SW480 (cell line): ENCODE results near the gene PARP11.
A peak's percentile ranks its signal among the peaks of the same experiment; 100 is the strongest.

Experiments
- DNase-seq: peaks from one replicate; pipeline ENCODE4 v3.0.0-alpha.2; 2016; ENCODE audit warnings: low spot score

PARP11 gene, protein sequence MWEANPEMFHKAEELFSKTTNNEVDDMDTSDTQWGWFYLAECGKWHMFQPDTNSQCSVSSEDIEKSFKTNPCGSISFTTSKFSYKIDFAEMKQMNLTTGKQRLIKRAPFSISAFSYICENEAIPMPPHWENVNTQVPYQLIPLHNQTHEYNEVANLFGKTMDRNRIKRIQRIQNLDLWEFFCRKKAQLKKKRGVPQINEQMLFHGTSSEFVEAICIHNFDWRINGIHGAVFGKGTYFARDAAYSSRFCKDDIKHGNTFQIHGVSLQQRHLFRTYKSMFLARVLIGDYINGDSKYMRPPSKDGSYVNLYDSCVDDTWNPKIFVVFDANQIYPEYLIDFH

DNA sequence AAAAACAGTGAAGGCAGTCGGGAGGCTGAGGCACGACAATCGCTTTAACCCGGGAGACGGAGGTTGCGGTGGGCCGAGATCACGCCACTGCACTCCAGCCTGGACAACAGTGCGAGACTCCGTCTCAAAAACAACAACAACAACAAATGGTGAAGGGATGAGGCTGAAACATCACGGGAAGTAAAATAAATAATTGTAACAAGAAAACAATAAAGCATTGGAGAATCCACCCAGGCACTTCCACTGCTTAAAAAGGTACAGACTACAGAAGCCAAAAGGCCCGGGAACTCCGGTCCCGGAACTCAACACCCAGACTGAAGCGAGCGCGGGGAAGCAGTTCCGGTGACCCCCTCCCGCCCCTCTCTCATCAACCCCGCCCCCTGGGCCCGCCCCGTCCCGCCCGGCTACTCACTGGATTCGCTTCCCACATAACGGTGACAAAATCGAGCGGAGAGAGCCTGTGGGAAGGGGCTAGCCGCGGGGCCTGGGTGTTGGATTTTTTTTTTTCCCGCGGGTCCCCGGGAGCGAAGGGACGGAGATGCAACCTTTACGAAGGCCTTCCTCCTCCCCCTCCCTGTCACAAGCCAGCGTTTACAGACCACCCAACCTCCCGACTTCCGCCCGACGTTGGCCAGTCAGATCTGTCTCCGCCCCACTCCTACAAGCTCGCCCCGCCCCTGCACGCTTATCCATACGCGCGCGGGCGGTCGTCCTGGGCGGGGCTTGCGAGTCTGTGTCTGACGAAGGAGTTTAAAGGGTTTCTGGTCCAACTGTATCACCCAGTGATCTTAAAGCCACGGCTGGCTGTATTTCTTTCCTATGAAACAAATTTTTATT, at the start of gene PARP11:
Gene PARP11 (minus strand): TSS at position 600 of the 837 bp plus-strand sequence. CDS start 170 bp downstream, at position 430.
- DNase-seq = peak; percentile 99

DNA sequence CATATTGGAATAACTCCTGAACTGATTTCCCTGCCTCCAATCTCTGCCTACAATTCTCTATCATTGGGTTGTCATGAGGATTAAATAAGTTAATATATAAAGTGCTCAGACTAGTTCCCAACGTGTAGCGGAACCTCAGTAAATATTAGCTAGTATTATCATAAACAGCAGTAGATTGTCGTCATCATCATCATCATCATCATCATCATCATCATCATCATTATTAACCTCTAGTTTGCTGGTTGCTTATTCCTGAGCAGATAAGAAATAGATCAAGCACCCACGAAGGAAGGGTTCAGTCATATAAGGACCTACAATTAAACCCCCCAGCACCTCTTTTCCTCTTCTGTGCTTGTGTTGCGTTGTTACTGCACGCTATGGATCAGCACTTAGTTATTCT, 48.8 kb upstream of the PARP11 start:
- no peak for DNase-seq

DNA sequence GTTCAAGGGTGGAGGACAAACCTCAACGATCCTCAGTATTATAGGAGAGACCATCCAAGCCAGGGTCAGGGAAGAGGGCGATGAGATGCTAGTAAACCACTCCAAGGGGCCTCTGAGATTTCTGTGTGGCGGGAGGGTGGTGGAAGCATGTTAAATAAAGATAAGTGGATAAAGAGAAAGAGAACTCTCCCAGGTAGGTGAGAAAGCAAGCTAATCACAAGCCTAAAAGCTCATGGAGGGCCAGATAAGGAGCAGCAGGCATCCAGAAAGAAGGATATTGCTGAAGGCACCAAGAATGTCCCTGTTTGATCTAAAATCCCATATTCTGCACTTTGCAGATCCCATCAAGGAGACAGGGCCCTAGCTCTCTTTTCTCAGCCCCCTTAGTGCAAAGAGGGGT, 48.3 kb upstream of the PARP11 start:
- no peak for DNase-seq

DNA sequence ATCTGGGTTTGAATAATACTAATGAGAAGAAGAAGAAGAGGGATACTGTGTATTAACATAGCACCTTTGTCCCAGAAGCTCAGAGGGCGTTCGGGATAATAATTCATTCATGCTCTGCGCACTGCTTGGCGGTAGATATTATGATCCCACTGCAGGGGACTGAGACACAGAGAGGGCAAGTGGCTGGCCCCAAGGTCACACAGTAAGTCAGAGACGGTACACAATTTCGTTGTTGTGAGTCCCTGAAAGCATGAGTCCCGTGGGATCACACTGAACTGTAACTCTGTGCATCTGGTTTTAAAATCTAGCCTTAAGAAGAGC, 47.9 kb upstream of the PARP11 start:
- no peak for DNase-seq

DNA sequence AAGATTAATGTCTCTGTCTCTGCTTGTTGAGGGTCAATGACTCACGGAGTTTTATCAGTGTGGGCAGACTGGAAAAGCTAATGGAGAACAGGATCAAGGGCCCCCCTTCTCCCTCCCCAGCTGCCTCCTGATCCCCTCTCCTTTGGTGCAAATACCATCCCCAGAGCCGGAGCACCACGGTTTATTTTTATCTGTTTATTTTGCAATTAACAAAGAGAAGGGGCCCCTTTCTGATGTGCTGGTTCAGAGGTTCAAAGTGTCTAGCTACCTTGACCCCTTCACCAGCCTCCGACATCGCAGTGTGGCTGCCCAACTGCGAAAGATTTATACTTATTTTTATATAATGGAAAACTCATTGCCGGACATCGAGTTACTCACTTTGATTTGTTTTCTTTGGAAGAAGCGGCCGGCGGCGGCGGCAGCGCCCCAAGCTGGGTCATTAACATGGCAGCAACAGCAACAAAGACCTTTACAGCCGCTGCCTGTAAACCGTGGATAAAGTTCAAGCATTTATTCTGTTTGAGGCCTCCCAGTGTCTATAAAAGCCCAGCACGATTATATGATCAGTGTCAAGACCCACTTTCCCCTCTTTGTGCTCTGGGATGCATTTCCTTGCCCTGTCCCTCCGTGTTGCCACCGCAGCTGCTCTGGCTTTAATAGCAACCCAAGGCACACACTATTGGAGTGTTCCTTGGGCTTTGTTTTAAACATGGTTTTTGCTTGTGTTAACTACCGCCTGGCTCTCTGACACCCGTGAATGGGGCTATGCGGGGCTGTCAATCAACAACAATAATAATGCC, 47.4 kb upstream of the PARP11 start:
- no peak for DNase-seq

DNA sequence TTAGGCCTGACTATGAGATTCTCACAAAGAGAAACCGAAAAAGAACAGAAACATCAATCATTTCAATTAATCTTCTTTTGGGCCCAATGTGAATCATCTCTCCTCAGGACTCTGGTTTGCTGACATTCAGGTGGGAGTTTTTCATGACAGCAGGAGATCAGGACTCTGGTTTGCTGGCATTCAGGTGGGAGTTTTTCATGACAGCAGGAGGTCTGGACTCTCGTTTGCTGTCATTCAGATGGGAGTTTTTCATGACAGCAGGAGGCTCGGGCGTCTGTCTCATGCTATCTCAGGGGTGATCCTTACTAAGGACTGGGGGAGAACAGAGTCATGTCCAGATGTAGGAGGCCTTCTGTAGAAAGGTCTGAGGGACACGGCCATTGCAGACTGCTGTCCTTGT, 40.1 kb upstream of the PARP11 start:
- DNase-seq = no peak

DNA sequence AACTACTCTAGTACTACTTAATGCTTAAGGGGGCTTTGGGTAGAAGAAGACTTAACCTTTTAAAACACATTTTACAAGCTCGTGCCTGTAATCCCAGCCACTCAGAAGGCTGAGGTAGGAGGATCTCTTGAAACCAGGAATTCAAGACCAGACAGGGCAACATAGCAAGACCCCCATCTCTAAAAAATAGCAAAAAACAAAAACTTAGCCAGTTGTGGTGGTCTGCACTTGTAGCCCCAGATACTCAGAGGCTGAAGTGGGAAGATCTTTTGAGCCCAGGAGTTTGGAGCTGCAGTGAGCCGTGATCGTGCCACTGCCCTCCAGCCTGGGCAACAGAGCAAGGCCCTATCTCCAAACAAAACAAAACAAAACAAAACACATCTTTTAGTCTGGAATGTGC, 39.7 kb upstream of the PARP11 start:
- DNase-seq = no peak

DNA sequence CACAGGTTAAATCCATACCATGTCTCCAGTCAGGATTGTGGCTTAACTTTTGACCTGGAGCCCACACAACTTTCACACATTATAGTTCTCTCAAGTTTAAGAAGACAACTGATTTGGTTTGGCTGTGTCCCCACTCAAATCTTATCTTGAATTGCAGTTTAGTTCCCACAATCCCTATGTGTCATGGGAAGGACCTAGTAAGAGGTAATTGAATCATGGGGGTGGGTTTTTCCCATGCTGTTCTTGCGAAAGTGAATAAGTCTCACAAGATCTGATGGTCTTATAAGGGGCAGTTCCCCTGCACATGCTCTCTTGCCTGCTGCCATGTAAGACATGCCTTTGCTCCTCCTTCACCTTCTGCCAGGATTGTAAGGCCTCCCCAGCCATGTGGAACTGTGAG, 38.2 kb upstream of the PARP11 start:
- no peak for DNase-seq

DNA sequence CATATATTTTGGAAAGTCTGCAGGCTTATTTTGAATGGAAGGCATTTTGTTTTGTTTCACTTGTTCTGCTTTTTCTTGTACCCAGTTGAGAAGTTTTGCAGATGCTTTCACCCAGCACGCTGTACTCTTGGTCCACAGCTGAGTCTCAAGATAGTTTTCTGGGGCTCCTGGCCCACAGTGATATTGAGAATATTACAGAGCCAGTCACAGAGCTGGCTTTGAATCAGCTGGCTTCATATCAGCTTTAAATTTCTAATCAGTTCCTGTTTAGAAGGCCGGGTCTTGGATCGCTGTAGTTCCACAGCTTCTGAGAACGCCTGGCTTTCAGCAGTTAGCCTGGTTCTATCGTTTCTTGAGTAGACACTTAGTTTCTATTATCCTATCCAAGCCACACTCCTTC, 32.5 kb upstream of the PARP11 start:
- DNase-seq = no peak

DNA sequence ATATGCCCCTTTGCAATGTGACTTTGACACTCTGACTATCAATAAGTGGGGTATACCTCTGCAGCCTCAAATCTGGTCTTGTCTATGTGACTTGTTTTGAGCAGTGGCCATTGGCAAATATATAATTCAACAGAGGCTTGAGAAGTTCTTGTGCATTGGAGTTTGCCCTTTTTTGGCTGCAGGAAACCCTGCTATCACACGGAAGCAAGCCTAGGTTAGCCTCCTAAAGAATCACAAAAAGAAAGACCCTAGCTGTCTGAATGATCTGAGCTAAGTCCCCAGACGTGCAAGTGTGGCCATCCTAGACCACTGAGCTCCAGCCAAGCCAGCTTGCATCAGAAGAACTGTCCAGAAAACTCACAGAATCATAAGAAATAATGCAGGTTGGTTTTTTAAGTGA, 31.8 kb upstream of the PARP11 start:
- no peak for DNase-seq

DNA sequence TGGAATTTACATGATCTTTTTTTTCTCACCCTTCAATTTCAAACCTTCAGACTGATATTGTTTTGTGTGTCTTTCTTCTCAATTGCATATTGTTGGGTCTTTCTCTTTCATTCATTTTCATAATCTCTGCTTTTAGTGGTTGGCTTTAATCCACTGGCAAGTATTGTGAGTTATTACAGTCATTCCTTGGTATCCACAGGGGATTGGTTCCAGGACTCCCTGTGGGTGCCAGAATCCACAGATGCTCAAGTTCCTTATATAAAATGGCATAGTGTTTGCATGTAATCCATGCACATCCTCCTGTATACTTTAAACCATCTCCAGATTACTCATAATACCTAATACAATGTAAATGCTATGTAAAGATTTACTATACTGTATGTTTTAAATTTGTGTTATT, 29.7 kb upstream of the PARP11 start:
- DNase-seq = no peak

DNA sequence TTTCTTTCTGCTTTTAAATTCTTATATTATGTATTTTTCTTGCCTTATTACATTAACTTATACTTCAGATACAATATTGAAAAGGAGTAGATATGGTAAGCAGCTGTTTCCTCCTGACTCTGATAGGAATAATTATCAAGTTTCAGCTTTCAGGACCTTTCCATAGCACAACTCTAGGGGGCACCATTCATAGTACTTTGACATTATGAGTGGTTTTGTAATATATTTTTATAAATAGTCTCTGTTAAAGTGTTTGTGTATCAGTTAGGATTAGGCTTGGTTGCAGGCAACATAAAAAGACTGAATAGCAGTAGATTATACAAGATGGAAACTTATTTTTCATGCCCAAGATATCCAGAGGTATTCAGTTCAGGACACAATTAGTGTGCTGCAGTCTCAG, 27.9 kb upstream of the PARP11 start:
- DNase-seq = no peak

DNA sequence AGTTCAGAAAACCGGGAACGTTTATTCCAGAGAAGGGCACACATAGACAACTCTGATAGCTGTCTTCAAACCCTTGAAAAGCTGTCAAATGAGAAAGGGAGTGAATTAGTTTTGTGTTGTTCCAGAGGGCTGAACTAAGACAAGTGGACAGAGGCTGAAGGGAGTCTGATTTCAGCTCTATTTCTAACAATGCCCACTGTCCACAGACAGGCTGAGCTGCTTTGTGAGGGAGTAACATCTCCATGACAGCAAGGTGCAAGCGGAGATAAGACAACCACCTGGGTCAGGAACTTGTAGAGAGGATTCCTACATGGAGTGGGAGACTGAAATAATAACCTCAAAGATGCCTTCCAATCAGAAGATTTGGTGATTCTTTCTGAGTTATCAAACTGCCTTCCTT, 25.6 kb upstream of the PARP11 start:
- no peak for DNase-seq

DNA sequence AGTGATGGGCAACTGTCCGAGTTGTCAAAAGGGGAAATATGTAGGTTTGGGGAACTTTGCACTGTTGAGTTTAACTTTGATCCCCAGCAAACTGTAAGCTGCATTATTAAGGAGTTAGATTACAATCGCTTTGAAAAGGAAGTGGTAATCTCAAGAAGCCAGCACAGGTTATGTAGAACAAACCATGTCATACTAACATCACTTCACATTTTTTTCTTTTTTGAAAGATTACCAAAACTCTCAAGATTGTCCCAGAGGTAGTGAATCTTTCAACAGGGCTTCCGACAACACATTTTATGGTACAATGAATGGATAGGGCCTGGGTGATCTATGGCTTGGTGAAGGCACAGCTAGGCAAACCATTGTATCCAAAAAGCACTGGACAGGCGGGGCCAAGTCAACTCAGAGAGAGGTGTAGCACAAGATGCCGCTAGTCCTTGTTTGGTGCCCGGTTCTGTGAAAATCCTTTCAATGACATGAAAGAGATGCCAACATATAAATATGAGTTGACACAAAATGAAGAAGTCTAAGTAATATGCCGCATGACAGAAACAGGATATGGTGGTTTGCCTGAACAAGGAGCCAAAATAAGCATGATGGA, 24.3 kb upstream of the PARP11 start:
- no peak for DNase-seq

DNA sequence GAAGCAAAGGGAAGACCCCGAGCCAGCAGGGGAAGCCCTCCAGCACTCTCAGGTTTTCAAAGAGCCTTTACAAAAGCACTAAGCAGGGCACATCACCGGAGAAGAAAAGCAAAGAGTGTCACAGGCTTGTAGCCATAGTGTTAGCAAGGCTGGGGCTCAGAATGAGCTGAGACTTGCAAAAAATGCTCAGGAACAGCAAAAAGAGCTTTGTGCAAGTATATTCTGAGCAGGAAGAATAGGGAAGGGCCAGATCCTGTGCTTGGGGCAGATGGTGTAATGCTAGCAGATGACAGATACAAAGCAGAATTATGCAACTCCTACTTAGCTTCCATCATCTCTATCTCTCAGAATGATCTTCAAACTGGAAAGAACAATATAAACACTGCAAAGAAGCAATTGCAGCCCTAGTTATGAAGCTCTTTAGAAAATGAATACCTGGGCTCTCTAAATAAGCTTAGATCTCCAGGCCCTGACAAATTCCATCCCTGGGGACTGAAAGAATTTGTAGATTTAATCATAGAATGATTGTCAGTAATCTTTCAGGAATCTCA, 23.7 kb upstream of the PARP11 start:
- no peak for DNase-seq

DNA sequence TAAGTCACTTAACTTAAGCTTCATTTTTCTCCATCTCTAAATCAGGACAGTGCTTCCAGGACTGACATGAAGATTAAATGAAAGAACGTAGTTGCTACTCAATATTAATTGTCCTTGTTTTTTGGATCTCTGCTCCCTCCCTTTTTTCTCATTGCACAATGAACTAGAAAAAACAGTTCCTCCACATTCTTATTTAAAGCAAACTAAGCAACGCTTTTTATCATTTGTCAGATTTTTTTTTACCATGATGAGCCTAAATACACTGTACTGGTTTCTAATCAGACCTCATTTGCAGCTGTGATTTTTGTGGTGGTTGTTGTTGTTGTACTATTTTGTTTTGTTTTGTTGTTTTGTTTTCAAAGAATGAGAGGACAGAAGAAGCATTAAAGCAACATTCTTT, 23.2 kb upstream of the PARP11 start:
- no peak for DNase-seq

DNA sequence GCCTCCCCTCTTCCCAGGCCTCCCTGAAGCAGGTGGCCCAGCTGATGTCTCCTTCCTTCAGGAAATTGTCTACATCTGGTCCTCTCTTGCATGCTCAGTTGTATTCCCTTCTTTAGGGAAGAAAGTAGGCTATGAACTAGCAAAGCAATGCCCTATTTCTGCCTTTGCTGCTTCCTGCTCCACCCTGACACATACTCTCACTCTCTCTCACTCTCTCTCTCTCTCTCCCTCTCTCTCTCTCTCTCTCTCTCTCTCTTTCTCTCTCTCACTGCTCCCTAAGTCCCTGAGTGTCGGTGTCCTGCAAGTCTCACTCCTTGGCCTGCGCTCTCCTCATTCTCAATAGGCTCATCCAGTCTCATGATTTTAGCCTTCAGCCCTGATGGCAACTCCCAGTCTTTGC, 19.4 kb upstream of the PARP11 start:
- no peak for DNase-seq

DNA sequence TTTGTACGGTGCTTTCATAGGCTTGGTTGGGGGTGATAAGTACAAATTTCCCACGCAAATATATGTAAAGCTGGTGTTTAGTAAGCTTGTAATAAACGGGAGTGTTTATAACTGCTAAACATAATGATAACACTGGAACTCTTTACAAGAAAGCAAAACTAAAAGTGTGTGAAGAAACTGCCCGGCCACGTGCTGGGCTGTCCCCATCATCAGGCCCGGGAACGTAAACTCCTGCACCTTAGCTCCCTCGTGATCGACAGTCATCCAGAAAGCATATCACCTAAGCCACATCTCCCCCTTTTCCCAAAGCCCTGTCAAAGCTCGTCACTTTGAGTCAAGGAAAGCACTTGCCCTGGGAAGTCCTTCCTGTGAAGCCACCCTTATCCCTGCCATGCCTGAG, 18.0 kb upstream of the PARP11 start:
- no peak for DNase-seq

DNA sequence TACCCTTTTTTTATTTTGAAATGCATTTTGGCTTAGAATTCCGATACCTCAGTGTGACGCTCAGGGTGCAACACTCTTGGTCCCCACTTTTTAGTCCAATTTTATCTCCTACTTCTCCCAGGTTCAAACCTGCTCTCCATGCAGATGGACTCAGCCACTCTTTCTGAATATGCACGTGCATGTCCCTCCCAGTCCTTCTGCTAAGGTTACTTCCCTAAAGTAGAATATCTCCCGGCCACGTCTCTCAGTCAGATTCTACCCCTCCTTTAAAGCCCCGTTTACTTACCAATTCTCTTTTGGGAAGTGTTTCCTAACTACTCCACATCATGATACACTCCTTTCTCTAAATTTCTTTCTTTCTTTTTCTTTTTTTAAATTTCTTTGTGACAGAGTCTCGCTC, 15.5 kb upstream of the PARP11 start:
- DNase-seq = no peak

DNA sequence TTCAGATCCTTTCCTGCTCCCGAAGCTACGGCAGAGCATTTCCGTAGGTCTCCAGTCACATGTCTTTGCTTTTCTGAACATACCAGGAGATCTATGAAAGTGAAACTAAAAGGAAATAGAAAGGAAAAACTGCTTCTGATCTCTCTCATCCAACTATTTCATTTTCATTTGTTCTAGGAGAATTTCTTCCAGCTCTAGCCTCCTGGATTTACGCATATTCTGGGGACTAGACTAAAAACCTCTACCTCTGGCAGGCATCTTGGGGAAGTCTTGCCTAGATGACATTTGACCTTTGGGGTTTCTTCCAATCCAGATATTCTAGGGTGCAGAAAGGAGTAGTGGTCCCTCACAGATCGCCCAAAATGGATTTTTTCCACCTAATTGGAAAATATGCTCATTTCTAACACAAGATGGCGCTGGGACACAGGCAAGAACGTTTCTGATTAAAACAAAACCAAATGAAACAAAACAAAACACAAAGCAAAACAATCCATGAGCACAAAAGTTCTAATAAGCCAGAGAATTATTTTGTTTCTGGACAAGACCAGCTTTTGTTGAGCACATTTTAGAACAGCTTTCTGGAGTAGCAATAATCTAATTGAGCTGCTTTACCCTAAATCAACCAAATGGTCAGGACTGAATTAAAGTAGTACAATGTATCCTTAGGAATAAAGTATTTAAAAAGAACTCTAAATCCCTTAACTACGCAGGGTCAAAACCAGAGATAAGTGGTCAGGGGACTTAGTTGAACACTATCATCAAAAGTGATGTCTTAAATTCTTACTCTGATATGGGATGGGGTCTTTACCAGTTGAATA, 12.3 kb upstream of the PARP11 start:
- peak; percentile 51 for DNase-seq

DNA sequence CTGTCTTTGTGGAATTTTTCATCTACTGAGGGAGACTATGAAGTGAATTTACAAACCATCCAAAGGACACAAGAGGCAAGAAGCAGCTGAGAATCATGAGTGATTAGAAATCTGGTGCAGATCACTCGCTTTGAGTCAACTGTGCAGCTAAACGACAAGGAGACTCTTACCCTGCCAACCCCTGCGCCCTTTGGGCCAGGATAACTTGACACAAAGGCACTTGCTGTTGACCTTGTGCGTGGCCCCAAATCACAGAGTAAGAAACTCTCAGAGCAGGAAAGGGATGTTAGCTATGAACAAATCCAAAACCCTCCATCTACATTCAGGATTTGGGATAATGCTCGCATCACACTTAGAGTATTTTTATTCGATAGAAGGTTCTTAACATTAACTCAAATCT, 11.5 kb upstream of the PARP11 start:
- no peak for DNase-seq
